Ovary (tissue), 3 donors: ENCODE results near the gene DUOXA2.

Experiments
- EP300 ChIP-seq: sonication (generic); formaldehyde crosslinking; IDR thresholded peaks from one replicate; pipeline ENCODE4 v1.6.1; 2017; ENCODE audit warnings: antibody characterized with exemption
- POLR2A ChIP-seq: fragments of 450-650 bp; IDR thresholded peaks from one replicate; pipeline ENCODE4 v1.6.1; 2017; ENCODE audit warnings: antibody characterized with exemption, mild to moderate bottlenecking, moderate library complexity
- TF ChIP-seq, protein P1 (sequence below), 3 donors: fragments of 450-650 bp in 2 of 3; fragments of 200-600 bp in 1 of 3; IDR thresholded peaks; one replicate each; pipeline versions ENCODE4 v1.5.1 to v1.8.0; 2016 to 2022; ENCODE audit warnings: antibody characterized with exemption in 3 of 3, mild to moderate bottlenecking in 1 of 3
- donor health status: DM: no; HTN: no; CAD: no.

GRCh38 chr15:45112143-45112590 lies 2.0 kb upstream of the DUOXA2 start:
- TF ChIP-seq, protein P1, sequence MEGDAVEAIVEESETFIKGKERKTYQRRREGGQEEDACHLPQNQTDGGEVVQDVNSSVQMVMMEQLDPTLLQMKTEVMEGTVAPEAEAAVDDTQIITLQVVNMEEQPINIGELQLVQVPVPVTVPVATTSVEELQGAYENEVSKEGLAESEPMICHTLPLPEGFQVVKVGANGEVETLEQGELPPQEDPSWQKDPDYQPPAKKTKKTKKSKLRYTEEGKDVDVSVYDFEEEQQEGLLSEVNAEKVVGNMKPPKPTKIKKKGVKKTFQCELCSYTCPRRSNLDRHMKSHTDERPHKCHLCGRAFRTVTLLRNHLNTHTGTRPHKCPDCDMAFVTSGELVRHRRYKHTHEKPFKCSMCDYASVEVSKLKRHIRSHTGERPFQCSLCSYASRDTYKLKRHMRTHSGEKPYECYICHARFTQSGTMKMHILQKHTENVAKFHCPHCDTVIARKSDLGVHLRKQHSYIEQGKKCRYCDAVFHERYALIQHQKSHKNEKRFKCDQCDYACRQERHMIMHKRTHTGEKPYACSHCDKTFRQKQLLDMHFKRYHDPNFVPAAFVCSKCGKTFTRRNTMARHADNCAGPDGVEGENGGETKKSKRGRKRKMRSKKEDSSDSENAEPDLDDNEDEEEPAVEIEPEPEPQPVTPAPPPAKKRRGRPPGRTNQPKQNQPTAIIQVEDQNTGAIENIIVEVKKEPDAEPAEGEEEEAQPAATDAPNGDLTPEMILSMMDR (IDR thresholded peaks at IDR 0.05) = no peak
- TF ChIP-seq EP300 (no peak), POLR2A (no peak)
